Omental fat pad (tissue), 4 donors: Measurements from ENCODE around the gene MILR1. TPM values are rescaled to one million over a fixed set of nuclear protein-coding genes. Genes with fewer than 3 reads are reported as not detected.

Experiments used
- ATAC-seq: fragments of 150-250 bp; one replicate; pipeline ENCODE4 v1.9.1; 2016; ENCODE audit warnings: mild to moderate bottlenecking, moderate library complexity; ENCODE audit not compliant: low FRiP score
- DNase-seq: peaks from one replicate; pipeline ENCODE4 v3.0.0-alpha.2; 2019; ENCODE audit warnings: low spot score
- small RNA-seq: library from RNA; depleted of rRNA; stranded (forward); fragments of <200 nt; gene quantifications from one replicate; pipeline ENCODE3, GENCODE V24; 2016
- total RNA-seq, 4 donors: library from RNA; depleted of rRNA; stranded (reverse); fragments of >200 nt; gene quantifications; one replicate each; pipeline ENCODE4 v1.1.0, GENCODE V29; 2016
- TF ChIP-seq, protein P1 (sequence below), 3 donors: fragments of 450-650 bp; IDR thresholded peaks; one replicate each; pipeline ENCODE4 v1.5.1; 2016 to 2017; ENCODE audit warnings: antibody characterized with exemption in 3 of 3, mild to moderate bottlenecking in 3 of 3, moderate library complexity in 2 of 3

Gene MILR1
- total RNA-seq, 4 donors from 2014 or later, result 7.1 to 25.1 (median 18.2) TPM

- TF ChIP-seq, protein P1, sequence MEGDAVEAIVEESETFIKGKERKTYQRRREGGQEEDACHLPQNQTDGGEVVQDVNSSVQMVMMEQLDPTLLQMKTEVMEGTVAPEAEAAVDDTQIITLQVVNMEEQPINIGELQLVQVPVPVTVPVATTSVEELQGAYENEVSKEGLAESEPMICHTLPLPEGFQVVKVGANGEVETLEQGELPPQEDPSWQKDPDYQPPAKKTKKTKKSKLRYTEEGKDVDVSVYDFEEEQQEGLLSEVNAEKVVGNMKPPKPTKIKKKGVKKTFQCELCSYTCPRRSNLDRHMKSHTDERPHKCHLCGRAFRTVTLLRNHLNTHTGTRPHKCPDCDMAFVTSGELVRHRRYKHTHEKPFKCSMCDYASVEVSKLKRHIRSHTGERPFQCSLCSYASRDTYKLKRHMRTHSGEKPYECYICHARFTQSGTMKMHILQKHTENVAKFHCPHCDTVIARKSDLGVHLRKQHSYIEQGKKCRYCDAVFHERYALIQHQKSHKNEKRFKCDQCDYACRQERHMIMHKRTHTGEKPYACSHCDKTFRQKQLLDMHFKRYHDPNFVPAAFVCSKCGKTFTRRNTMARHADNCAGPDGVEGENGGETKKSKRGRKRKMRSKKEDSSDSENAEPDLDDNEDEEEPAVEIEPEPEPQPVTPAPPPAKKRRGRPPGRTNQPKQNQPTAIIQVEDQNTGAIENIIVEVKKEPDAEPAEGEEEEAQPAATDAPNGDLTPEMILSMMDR (IDR thresholded peaks at IDR 0.05), result no peak
- ATAC-seq (no peak), DNase-seq (no peak)
Measured at GRCh38 chr17:64508683-64509082, 59.8 kb downstream of the MILR1 start.

DNA sequence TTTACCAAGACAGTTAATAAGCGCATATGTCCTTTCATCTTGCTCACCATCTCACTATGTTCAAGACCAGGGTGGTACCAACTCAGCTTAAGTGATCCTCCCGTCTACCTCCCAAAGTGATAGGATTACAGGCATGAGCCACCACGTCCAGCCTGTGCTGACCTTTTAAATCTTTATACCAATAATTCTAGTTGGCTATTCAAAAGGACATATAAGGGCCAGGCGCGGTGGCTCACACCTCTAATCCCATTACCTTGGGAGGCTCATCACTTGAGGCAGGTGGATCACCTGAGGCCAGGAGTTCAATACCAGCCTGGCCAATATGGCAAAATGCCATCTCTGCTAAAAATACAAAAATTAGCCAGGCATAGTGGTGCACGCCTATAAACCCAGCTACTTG lies 60.3 kb downstream of the MILR1 start:
- no peak for ATAC-seq
- DNase-seq, result no peak
- TF ChIP-seq, protein P1 (IDR thresholded peaks at IDR 0.05), result no peak

DNA sequence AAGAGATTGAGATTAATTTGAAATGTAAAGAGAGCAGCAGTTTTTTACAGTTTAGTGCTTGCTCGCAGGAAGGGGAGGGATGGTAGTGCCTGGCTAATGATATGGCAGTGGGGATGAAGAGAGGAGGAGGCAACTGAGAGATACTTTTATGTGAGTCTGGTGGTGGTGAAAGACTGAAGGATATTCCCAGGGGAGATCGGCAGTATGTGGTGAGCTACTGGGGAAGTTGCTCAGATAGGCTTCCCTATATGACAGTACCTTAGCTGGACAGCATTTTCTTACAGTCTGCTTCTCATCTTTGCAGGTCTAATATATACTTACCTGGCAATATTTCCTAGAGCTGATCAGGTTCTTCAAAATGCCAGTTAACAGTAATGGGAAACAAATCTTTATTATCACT lies 66.5 kb downstream of the MILR1 start:
- TF ChIP-seq, protein P1 (IDR thresholded peaks at IDR 0.05), result no peak
- no peak for DNase-seq
- no peak for ATAC-seq

- DNase-seq (no peak), ATAC-seq (no peak)
- TF ChIP-seq, protein P1 (IDR thresholded peaks at IDR 0.05), result no peak
Measured at GRCh38 chr17:64515829-64516228, 66.9 kb downstream of the MILR1 start.

Small RNAs within 50 kb of the gene (small RNA-seq; reads per million reads assigned to genes)
- gene ATP5MFP4, result not detected
- not detected for gene MIR1273E

Other genes starting within 250 kb of the MILR1 start
- gene TEX2, start 185.9 kb upstream of the MILR1 start, total RNA-seq, result 100 to 1,000 TPM in 1 of 4 donors, 10 to 100 TPM in 3; 34.8 to 113 (median 85.2) TPM
- 100 to 1,000 TPM in 3 of 4 donors, 10 to 100 TPM in 1; 90.4 to 321 (median 206) TPM for gene PECAM1, start 58.3 kb upstream of the MILR1 start, total RNA-seq
- gene POLG2, start 47.9 kb downstream of the MILR1 start, total RNA-seq, result 10 to 100 TPM in 2 of 4 donors, 1 to 10 TPM in 2; 6.3 to 27.3 (median 13.7) TPM
- 100 to 1,000 TPM; 584 to 997 (median 913) TPM for gene DDX5, start 57.2 kb downstream of the MILR1 start, total RNA-seq
- 10 to 100 TPM; 30.4 to 60.5 (median 41.3) TPM for gene CEP95, start 57.9 kb downstream of the MILR1 start, total RNA-seq
- 10 to 100 TPM; 26.8 to 38.1 (median 29.5) TPM for gene SMURF2, start 213.2 kb downstream of the MILR1 start, total RNA-seq